ENCODE measurements around the gene OR4D1.

DNA sequence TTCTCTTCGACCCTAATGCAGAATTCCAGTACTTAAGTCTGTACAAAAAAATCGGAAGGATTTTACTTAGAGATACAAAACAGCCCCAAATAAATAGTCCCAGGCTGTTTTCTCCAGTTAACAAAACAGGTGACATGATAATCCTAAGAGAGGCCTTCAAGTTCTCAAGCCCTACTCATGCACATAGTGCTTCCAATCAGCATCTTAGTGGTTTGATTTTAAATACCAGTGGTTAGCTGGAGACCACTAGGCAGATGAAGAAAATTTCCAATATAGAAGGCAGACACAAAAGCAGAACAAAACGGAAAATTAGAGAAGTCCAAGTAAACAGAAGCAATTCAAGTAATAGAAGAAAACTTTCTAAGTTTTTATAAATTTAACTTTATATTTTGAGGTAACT is 13.4 kb downstream of the OR4D1 start:
- TF ChIP-seq CTCF (IDR thresholded peaks at IDR 0.05 in 8 of 11, conservative IDR thresholded peaks at IDR 0.05 in 3 of 11) (no peak), POLR2A (IDR thresholded peaks at IDR 0.05) (no peak)
